Neural progenitor cell (in vitro differentiated cells): ENCODE measurements around the gene PIP4K2A. TPM values are rescaled to one million over a fixed set of nuclear protein-coding genes. Genes with fewer than 3 reads are reported as not detected.

ENCODE experiments used
- DNase-seq: peaks from one replicate; pipeline ENCODE4 v3.0.0-alpha.2; 2016; ENCODE audit warnings: low spot score
- H2AFZ ChIP-seq: fragments of 200-600 bp; sonication (generic); replicated peaks from 2 replicates; pipeline ENCODE4 v1.6.1; 2016; ENCODE audit warnings: antibody characterized with exemption
- H3F3A ChIP-seq: fragments of 200-600 bp; sonication (generic); 2 replicates; pipeline ENCODE4 v1.6.1; 2016; ENCODE audit warnings: antibody characterized with exemption, low read depth
- H3K27ac ChIP-seq: fragments of 200-600 bp; sonication (generic); 2 replicates; pipeline ENCODE4 v1.5.1; 2016; ENCODE audit warnings: mild to moderate bottlenecking
- H3K27me3 ChIP-seq: fragments of 200-600 bp; sonication (generic); 2 replicates; pipeline ENCODE4 v1.6.1; 2016; ENCODE audit warnings: mild to moderate bottlenecking, moderate library complexity
- H3K36me3 ChIP-seq: fragments of 200-600 bp; sonication (generic); 2 replicates; pipeline ENCODE4 v1.5.1; 2016
- H3K4me1 ChIP-seq: fragments of 200-600 bp; sonication (generic); 2 replicates; pipeline ENCODE4 v1.6.1; 2016; ENCODE audit warnings: mixed run types
- H3K4me2 ChIP-seq: fragments of 200-600 bp; sonication (generic); 2 replicates; pipeline ENCODE4 v1.6.1; 2016
- H3K4me3 ChIP-seq: fragments of 200-600 bp; sonication (generic); 2 replicates; pipeline ENCODE4 v1.5.1; 2016
- H3K79me2 ChIP-seq: fragments of 200-600 bp; sonication (generic); 2 replicates; pipeline ENCODE4 v1.6.1; 2016; ENCODE audit warnings: low read depth
- H3K9ac ChIP-seq: fragments of 200-600 bp; sonication (generic); 2 replicates; pipeline ENCODE4 v1.6.1; 2016
- H3K9me3 ChIP-seq: fragments of 200-600 bp; sonication (generic); 2 replicates; pipeline ENCODE4 v1.5.1; 2016; ENCODE audit warnings: low read depth
- H4K20me1 ChIP-seq: fragments of 200-600 bp; sonication (generic); 2 replicates; pipeline ENCODE4 v1.6.1; 2016; ENCODE audit warnings: low read depth
- H3K27ac Mint-ChIP-seq: 3 replicates; pipeline ENCODE4 v1.8.0; 2021; ENCODE audit warnings: mixed read lengths
- H3K27me3 Mint-ChIP-seq: 2 replicates; pipeline ENCODE4 v1.8.0; 2022; ENCODE audit warnings: low read depth, mild to moderate bottlenecking, inconsistent platforms, moderate library complexity, mixed read lengths; ENCODE audit not compliant: insufficient read depth
- H3K36me3 Mint-ChIP-seq: 3 replicates; pipeline ENCODE4 v1.8.0; 2021; ENCODE audit warnings: mixed read lengths
- H3K4me1 Mint-ChIP-seq: 3 replicates; pipeline ENCODE4 v1.8.0; 2021; ENCODE audit warnings: mixed read lengths
- H3K4me3 Mint-ChIP-seq: 3 replicates; pipeline ENCODE4 v1.8.0; 2021; ENCODE audit warnings: mild to moderate bottlenecking, moderate library complexity, mixed read lengths
- H3K9me3 Mint-ChIP-seq: 3 replicates; pipeline ENCODE4 v1.8.0; 2020; ENCODE audit warnings: mixed read lengths
- CTCF ChIP-seq: fragments of 200-600 bp; sonication (generic); IDR thresholded peaks from 2 replicates; pipeline ENCODE4 v1.5.1; 2017; ENCODE audit warnings: antibody characterized with exemption, mild to moderate bottlenecking
- EZH2 ChIP-seq: fragments of 200-600 bp; sonication (generic); IDR thresholded peaks from 2 replicates; pipeline ENCODE4 v1.6.1; 2017; ENCODE audit warnings: antibody characterized with exemption, mild to moderate bottlenecking, moderate library complexity
- EZH2phosphoT487 ChIP-seq: fragments of 200-600 bp; sonication (generic); IDR thresholded peaks from 2 replicates; pipeline ENCODE4 v1.6.1; 2017; ENCODE audit warnings: antibody characterized with exemption
- total RNA-seq: library from RNA; depleted of rRNA; stranded (reverse); fragments of >200 nt; gene quantifications from 2 replicates; pipeline ENCODE4 v1.2.3, GENCODE V29; 2015; ENCODE audit warnings: low replicate concordance

The PIP4K2A gene
- total RNA-seq, 1 donor from 2014 or later = 37.6 TPM

GRCh38 chr10:22708772-22709171 is 5.6 kb downstream of the PIP4K2A start:
- DNase-seq = no peak
- H3K27ac Mint-ChIP-seq = no peak overlapping the region
- no peak overlapping the region for H3K9ac ChIP-seq
- no peak overlapping the region for H2AFZ ChIP-seq
- H3K79me2 ChIP-seq = peaks cover 99% of the 10 kb centered on the region
- no peak overlapping the region for H3K4me3 Mint-ChIP-seq
- peaks cover 12% of the 10 kb centered on the region for H3K4me1 Mint-ChIP-seq
- peaks cover 71% of the 10 kb centered on the region for H4K20me1 ChIP-seq
- H3K9me3 Mint-ChIP-seq = no peaks in the 10 kb centered on the region
- H3K4me1 ChIP-seq = peaks cover 9% of the 10 kb centered on the region
- H3K36me3 Mint-ChIP-seq = peaks cover 3% of the 10 kb centered on the region
- no peaks in the 10 kb centered on the region for H3K36me3 ChIP-seq
- H3K4me2 ChIP-seq = no peak overlapping the region
- no peak overlapping the region for H3K27ac ChIP-seq
- H3K4me3 ChIP-seq = no peak overlapping the region
- TF ChIP-seq EZH2 = no peak
- TF ChIP-seq EZH2phosphoT487 = no peak
- TF ChIP-seq CTCF = no peak
- no peaks in the 10 kb centered on the region for H3K9me3 ChIP-seq
- no peaks in the 10 kb centered on the region for H3F3A ChIP-seq
- H3K27me3 ChIP-seq = peaks cover 20% of the 10 kb centered on the region
- peaks cover 5% of the 10 kb centered on the region for H3K27me3 Mint-ChIP-seq

GRCh38 chr10:22705527-22705926 is 8.9 kb downstream of the PIP4K2A start:
- peaks cover 5% of the 10 kb centered on the region for H3K36me3 Mint-ChIP-seq
- no peak overlapping the region for H3K9ac ChIP-seq
- no peaks in the 10 kb centered on the region for H3K9me3 ChIP-seq
- H3K4me2 ChIP-seq = no peak overlapping the region
- H3K27me3 Mint-ChIP-seq = no peaks in the 10 kb centered on the region
- no peak for DNase-seq
- H3K4me1 ChIP-seq = no peaks in the 10 kb centered on the region
- no peaks in the 10 kb centered on the region for H3F3A ChIP-seq
- H3K9me3 Mint-ChIP-seq = no peaks in the 10 kb centered on the region
- peaks cover 5% of the 10 kb centered on the region for H3K4me1 Mint-ChIP-seq
- no peak overlapping the region for H3K27ac Mint-ChIP-seq
- no peak overlapping the region for H3K4me3 ChIP-seq
- no peak overlapping the region for H3K4me3 Mint-ChIP-seq
- H3K27ac ChIP-seq = no peak overlapping the region
- peaks cover 43% of the 10 kb centered on the region for H4K20me1 ChIP-seq
- H2AFZ ChIP-seq = no peak overlapping the region
- no peaks in the 10 kb centered on the region for H3K27me3 ChIP-seq
- TF ChIP-seq CTCF (no peak), EZH2 (no peak), EZH2phosphoT487 (no peak)
- no peaks in the 10 kb centered on the region for H3K36me3 ChIP-seq
- H3K79me2 ChIP-seq = peaks cover 99% of the 10 kb centered on the region

- Histone ChIP-seq H2AFZ (no peak overlapping the region), H3K4me2 (no peak overlapping the region), H3K36me3 (no peaks in the 10 kb centered on the region), H3K79me2 (peaks cover 99% of the 10 kb centered on the region), H3K4me3 (no peak overlapping the region), H3K27me3 (no peaks in the 10 kb centered on the region), H4K20me1 (peaks cover 39% of the 10 kb centered on the region), H3K4me1 (no peaks in the 10 kb centered on the region), H3K27ac (no peak overlapping the region), H3K9me3 (no peaks in the 10 kb centered on the region), H3F3A (no peaks in the 10 kb centered on the region), H3K9ac (no peak overlapping the region)
- no peak for TF ChIP-seq EZH2phosphoT487
- TF ChIP-seq CTCF = no peak
- no peak for TF ChIP-seq EZH2
- H3K9me3 Mint-ChIP-seq = no peaks in the 10 kb centered on the region
- H3K27me3 Mint-ChIP-seq = no peaks in the 10 kb centered on the region
- no peak for DNase-seq
- peaks cover 5% of the 10 kb centered on the region for H3K36me3 Mint-ChIP-seq
- H3K27ac Mint-ChIP-seq = no peak overlapping the region
- H3K4me1 Mint-ChIP-seq = peaks cover 3% of the 10 kb centered on the region
- no peak overlapping the region for H3K4me3 Mint-ChIP-seq
Measured at GRCh38 chr10:22704942-22705341, 9.4 kb downstream of the PIP4K2A start.

GRCh38 chr10:22704471-22704911 is 9.9 kb downstream of the PIP4K2A start:
- H3K4me3 Mint-ChIP-seq = no peak overlapping the region
- no peaks in the 10 kb centered on the region for H3K27me3 Mint-ChIP-seq
- Histone ChIP-seq H3K4me2 (no peak overlapping the region), H3K4me1 (no peaks in the 10 kb centered on the region), H3K79me2 (peaks cover 99% of the 10 kb centered on the region), H3K9me3 (no peaks in the 10 kb centered on the region), H3F3A (no peaks in the 10 kb centered on the region), H4K20me1 (peaks cover 42% of the 10 kb centered on the region), H3K27ac (no peak overlapping the region), H3K27me3 (no peaks in the 10 kb centered on the region), H3K36me3 (no peaks in the 10 kb centered on the region), H2AFZ (no peak overlapping the region), H3K4me3 (no peak overlapping the region), H3K9ac (no peak overlapping the region)
- H3K9me3 Mint-ChIP-seq = no peaks in the 10 kb centered on the region
- TF ChIP-seq CTCF (no peak), EZH2 (no peak), EZH2phosphoT487 (no peak)
- peak overlapping the region; percentile 11 for H3K27ac Mint-ChIP-seq
- H3K36me3 Mint-ChIP-seq = peaks cover 5% of the 10 kb centered on the region
- peaks cover 3% of the 10 kb centered on the region for H3K4me1 Mint-ChIP-seq
- no peak for DNase-seq
